Stimulated activated naive B cell treated with anti-CD40 and anti-IgM and Interleukin-4, amounts not matched to agents 10 μg/mL and 1 μg/mL and 100 μg/mL, for 72 hours (primary cell): ENCODE measurements around the gene CLEC16A.
A peak's percentile ranks its signal among the peaks of the same experiment; 100 is the strongest.

Experiments
- ATAC-seq, 2 donors: fragments of 150-1000 bp; cut with Tn5 transposase; replicated peaks; 2 replicates each; pipeline ENCODE4 v1.10.0; 2021; ENCODE audit warnings: moderate library complexity in 1 of 2
- DNase-seq: peaks from one replicate; pipeline ENCODE4 v3.0.0; 2021
- H3K27ac Mint-ChIP-seq: one replicate; pipeline ENCODE4 v1.8.0; 2022; ENCODE audit warnings: mild to moderate bottlenecking, mixed read lengths
- H3K27me3 Mint-ChIP-seq, 2 donors: one replicate each; pipeline ENCODE4 v1.8.0; 2022; ENCODE audit warnings: mixed read lengths in 2 of 2
- H3K36me3 Mint-ChIP-seq, 2 donors: one replicate each; pipeline ENCODE4 v1.8.0; 2022; ENCODE audit warnings: mixed read lengths in 2 of 2, mild to moderate bottlenecking in 1 of 2
- H3K4me1 Mint-ChIP-seq, 2 donors: one replicate each; pipeline ENCODE4 v1.8.0; 2022; ENCODE audit warnings: mixed read lengths in 2 of 2, mild to moderate bottlenecking in 1 of 2
- H3K4me3 Mint-ChIP-seq, 2 donors: one replicate each; pipeline ENCODE4 v1.8.0; 2022; ENCODE audit warnings: mild to moderate bottlenecking in 2 of 2, mixed read lengths in 2 of 2, moderate library complexity in 1 of 2
- H3K9me3 Mint-ChIP-seq, 2 donors: one replicate each; pipeline ENCODE4 v1.8.0; 2022; ENCODE audit warnings: mixed read lengths in 2 of 2, mild to moderate bottlenecking in 1 of 2

The CLEC16A gene

DNA sequence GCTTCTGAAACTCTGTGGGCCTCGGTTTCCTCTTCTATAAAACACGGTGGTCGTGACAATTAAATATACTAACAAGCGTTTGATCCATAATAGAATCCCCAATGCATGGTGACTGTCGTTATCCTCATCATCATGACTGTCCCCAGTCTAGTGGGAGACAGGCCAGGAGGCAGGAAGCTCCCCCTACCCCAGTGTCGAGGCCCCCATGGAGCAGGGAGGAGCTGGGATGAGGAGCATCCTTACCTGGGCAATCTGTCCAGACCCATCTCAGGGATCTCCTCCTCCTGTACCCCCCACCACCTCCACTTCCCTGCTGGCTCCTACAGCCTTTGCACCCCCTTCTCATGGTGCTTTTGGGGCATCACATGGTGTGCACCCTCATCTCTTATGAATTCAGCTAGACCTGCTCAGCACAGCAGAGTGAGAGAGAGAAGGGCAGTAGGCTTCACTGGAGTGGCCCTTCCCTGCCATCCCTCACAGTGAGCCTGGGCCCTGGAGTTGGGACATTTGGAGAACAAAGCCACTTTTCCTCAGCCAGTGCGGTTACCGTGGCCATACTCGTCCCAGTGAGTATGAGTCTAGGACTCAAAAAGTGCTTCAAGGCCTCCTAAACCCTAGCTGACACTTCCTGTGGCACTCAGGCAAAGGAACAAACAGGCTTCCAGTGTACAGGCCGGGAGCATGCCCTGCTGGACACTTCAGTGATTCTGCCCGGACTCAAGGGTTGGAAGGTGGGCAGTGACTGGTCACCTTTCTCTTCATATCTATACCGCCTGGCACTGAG is 148.6 kb downstream of the CLEC16A start:
- H3K4me1 Mint-ChIP-seq = peaks cover 42 to 82% of the 10 kb centered on the region in 2 donors
- H3K36me3 Mint-ChIP-seq = peaks cover 35 to 61% of the 10 kb centered on the region in 2 donors
- peak overlapping the region; percentile 32 to 59 for H3K4me3 Mint-ChIP-seq
- H3K9me3 Mint-ChIP-seq = no peaks in the 10 kb centered on the region
- H3K27me3 Mint-ChIP-seq = no peaks in the 10 kb centered on the region
- DNase-seq (no peak), ATAC-seq (no peak)
- H3K27ac Mint-ChIP-seq = peak overlapping the region; percentile 96

DNA sequence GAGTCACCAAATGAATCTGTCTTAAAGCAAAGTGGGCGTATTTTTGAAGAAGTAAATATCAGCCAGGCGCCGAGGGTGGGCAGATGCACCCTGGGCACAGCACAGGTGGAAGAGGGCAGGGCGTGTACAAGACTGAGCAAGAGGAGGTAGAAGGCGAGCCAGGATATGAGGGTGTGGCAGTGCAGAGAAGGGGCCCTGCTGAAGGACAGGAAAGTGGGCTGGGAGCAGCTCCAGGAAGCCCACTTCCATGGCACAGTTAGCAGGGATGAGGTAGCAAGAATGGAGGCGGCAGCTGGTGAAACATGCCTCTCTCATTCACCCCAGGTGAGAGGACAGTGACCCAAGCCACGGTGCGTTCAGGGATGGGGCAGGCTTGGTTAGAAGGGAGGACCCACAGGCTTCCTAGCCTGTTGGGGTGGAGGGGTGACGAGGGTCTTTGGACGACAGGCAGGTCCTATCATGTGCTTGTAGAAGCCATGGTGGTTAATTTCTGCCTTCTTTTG is 149.3 kb downstream of the CLEC16A start:
- peak overlapping the region; percentile 30 to 39 for H3K4me3 Mint-ChIP-seq
- DNase-seq = no peak
- peak overlapping the region; percentile 96 for H3K27ac Mint-ChIP-seq
- H3K4me1 Mint-ChIP-seq = peaks cover 44 to 80% of the 10 kb centered on the region in 2 donors
- ATAC-seq = peak; percentile 24 to 27
- H3K27me3 Mint-ChIP-seq = no peaks in the 10 kb centered on the region
- no peaks in the 10 kb centered on the region for H3K9me3 Mint-ChIP-seq
- H3K36me3 Mint-ChIP-seq = peaks cover 37 to 63% of the 10 kb centered on the region in 2 donors

DNA sequence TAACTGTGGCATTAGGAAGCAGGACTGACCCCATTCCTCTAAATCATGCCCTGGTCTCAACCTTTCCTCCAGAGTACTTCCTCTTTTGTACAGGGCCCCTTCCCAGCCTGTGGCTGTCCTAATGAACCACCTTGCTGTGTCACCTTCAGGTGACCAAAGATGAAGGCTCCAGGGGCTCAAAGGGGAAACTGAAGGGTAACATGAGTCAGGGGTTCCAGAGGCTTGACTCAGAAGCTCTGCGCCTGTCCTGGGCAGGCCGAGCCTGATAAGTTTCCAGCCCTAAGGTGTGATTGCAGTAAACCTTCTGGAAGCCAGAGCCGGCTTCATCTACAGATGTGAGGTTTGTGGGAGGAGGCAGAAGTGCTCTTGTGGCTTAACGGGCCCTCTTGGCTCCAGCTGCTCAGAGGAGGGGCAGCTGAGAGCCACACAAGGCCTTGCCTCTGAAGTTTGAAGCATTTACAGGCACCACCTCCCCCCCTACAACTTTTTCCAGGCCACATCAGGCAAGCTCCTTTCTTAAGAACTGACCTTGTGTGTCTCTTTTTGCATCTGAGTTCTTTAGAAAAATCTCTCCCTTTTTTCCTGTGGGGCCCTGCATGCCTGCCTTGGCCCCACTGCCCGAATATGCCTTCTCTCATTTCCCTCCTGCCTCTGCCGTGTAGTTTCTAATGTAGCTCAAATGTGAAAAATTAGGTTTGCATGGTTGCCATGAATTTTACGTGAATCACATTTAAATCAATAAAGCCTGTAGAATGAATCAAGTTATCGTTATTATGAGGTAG is 149.9 kb downstream of the CLEC16A start:
- Mint-ChIP-seq H3K9me3 (no peaks in the 10 kb centered on the region), H3K4me1 (peaks cover 44 to 79% of the 10 kb centered on the region in 2 donors), H3K4me3 (peak overlapping the region; percentile 27 to 30), H3K27me3 (no peaks in the 10 kb centered on the region), H3K27ac (peak overlapping the region; percentile 96), H3K36me3 (peaks cover 37 to 62% of the 10 kb centered on the region in 2 donors)
- peak; percentile 85 for DNase-seq
- peak; percentile 83 to 84 for ATAC-seq

DNA sequence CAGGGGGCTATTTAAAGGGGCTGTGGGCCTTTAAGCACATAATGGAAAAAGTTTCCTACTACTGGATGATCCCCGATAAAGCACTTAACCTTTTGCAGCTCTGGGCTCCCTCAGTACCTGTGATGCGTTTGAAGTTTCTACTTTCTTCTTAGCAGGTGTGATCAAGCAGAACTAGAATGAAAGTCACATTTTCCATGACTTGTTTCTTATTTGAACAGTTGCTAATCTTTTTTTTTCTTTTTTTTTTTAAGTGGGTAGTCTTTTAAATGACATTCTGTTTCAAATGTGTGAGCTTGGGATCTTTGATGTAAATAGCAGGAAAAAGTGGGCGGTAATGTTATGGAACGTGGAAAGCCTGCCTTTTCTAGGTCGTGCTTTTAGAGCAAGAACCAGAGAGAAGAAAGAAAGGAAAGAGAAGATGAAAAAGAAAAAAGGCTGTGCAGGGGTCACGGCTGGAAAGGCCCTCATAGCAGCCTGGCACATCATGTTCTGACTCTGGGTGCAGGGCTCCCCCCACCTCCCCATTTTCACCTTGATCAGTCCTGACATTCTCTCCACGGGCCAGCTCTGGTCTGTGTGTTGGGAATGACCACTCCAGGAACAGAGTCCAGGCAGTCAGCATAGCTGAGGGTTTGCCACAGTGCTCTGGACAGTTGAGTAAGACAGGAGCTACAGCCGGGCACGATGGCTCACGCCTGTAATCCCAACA is 150.6 kb downstream of the CLEC16A start:
- DNase-seq = peak; percentile 53

DNA sequence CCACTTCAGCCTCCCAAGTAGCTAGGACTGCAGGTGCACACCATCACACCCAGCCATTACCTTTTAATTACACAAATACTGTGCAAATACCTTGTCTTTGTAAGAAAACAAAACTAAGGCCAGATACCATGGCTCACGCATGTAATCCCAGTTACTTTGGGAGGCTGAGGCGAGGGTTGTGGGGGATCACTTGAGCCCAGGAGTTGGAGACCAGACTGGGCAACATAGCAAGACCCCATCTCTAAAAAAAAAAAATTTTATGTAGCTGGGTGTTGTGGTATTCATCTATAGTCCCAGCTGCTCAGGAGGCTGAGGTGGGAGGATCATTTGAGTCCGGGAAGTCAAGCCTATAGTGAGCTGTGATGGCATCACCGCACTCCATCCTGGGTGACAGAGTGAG is 151.6 kb downstream of the CLEC16A start:
- H3K27ac Mint-ChIP-seq = peak overlapping the region; percentile 96
- DNase-seq (no peak), ATAC-seq (no peak)
- H3K4me1 Mint-ChIP-seq = peaks cover 51 to 84% of the 10 kb centered on the region in 2 donors
- no peak overlapping the region for H3K4me3 Mint-ChIP-seq
- no peaks in the 10 kb centered on the region for H3K9me3 Mint-ChIP-seq
- H3K27me3 Mint-ChIP-seq = no peaks in the 10 kb centered on the region
- peaks cover 42 to 62% of the 10 kb centered on the region in 2 donors for H3K36me3 Mint-ChIP-seq

More for the DNA sequence above, 150.6 kb downstream of the CLEC16A start:
- Mint-ChIP-seq H3K4me3 (peak overlapping the region; percentile 27 to 30), H3K27ac (peak overlapping the region; percentile 96), H3K27me3 (no peaks in the 10 kb centered on the region), H3K36me3 (peaks cover 39 to 64% of the 10 kb centered on the region in 2 donors), H3K9me3 (no peaks in the 10 kb centered on the region), H3K4me1 (peaks cover 48 to 80% of the 10 kb centered on the region in 2 donors)
- ATAC-seq = peak; percentile 67 to 72

DNA sequence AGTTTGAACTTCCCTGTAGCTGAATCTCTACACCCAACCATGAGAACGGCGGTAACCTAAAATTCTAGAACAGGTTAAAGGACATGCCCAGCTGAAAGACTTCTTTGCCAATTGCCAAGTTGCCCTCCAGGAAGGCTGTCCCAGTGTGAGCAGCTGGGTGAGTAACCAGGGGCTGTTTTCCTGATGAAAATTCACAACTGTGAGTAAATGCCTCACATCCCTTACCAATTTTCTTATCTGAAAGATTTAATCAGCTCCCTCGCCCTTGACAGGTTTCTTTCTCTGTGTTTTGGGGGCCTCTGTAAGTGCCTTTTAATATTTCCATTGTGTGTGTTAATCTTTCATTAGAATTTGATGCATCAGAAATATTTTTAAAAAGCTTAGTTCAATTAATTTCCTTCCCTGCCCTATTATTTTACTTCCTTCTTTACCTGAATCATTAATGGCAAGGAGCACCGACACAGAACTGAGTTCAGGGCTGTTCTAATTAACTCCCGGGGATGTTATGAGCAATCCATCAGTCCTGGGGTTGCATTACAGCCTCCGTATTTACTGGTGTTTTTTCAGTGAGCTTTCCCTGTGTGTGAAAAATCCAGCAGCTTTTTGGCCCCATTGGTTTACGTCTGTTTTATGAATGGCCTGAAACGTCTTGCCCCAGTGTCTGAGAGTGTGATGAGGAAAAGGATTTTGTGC is 152.9 kb downstream of the CLEC16A start:
- DNase-seq = no peak
- H3K4me3 Mint-ChIP-seq = peak overlapping the region in 1 of 2 donors; percentile 15
- no peak for ATAC-seq
- peak overlapping the region; percentile 96 for H3K27ac Mint-ChIP-seq
- peaks cover 51 to 85% of the 10 kb centered on the region in 2 donors for H3K4me1 Mint-ChIP-seq
- peaks cover 47 to 62% of the 10 kb centered on the region in 2 donors for H3K36me3 Mint-ChIP-seq
- H3K27me3 Mint-ChIP-seq = no peaks in the 10 kb centered on the region
- no peaks in the 10 kb centered on the region for H3K9me3 Mint-ChIP-seq

DNA sequence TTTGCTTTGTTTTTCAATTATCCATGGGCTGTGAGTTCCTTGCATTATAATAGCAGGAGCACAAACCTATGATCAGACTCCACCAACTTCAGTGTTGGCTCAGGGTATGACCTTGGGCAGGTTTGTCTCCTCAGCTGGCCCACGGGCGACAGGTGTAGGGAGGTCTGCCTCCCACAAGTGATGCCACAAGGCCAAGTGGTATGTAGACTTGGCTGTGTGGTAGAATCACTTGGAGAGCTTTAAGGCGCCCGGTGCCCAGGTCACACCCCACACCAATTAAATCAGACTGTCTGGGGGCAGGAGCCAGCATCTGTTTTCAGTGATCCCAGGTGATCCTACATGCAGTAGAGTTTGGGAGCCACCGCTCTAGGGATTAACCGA is 153.4 kb downstream of the CLEC16A start:
- Mint-ChIP-seq H3K9me3 (no peaks in the 10 kb centered on the region), H3K27me3 (no peaks in the 10 kb centered on the region), H3K4me1 (peaks cover 51 to 85% of the 10 kb centered on the region in 2 donors), H3K36me3 (peaks cover 46 to 62% of the 10 kb centered on the region in 2 donors), H3K27ac (peak overlapping the region; percentile 96), H3K4me3 (no peak overlapping the region)
- no peak for ATAC-seq
- DNase-seq = no peak

DNA sequence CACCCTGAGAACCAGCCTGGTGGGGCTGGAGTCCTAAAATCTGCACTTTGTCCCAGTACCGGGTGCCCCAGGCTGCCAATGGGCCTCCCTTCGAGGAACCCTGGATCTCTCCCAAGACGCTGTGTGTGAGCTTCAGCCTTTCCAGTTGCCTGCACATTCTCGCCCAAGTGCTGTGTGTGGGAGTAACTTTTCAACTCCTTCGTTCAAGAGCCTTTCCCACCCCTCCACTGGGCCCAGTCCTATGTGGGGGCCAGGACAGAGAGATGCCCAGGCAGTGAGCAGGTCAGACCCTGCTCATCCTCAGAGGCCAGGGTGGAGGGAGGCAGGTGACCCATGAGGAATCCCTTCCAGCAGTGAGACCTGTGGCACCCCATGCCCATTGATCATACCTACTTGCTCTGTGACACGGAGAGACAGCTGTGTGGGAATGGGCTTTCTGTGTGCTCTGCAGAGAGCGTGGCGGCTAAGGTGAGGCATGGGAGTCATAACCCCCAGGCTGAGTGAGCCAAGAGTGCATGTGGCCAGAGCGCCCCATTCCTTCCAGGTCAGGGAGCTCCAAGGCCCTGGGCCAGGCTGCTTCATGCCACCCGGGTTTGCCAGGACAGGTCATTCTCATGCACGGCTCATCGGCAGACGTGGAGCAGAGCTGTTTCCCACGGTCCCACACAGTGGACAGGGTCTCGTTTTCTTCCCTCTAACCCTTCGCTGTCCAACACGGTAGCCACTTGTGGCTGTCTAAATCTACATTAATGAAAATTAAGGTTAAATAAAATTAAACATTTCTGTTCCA is 154.4 kb downstream of the CLEC16A start:
- Mint-ChIP-seq H3K27me3 (no peaks in the 10 kb centered on the region), H3K27ac (no peak overlapping the region), H3K4me3 (no peak overlapping the region), H3K36me3 (peaks cover 45 to 62% of the 10 kb centered on the region in 2 donors), H3K4me1 (peaks cover 47 to 85% of the 10 kb centered on the region in 2 donors), H3K9me3 (no peaks in the 10 kb centered on the region)
- no peak for DNase-seq
- no peak for ATAC-seq

DNA sequence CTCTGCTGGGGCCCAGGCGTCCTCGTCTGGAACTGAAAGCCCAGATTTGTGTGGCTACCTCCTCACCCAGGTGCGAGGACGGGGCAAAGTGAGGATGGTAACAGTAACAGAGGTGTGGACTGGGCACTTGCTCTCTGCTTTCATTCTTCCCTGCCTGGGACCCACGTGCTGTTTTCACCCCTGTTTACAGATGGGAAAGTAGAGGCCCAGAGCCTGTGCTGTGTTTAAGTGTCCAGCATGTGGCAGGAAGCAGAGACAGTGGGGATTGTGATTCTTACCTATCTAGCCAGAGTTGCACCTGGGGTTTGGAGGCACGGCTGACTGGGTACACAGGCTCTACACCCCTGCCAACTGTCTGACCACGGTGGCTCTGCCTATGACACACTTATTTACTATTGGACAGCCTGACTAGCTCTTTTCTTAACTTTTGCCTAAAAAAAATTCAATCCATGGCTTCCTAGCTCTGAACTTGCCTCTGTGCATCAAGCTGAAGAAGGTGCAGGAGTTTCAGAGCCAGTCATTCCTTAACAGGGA is 155.4 kb downstream of the CLEC16A start:
- Mint-ChIP-seq H3K36me3 (peaks cover 51 to 69% of the 10 kb centered on the region in 2 donors), H3K4me1 (peaks cover 45 to 85% of the 10 kb centered on the region in 2 donors), H3K4me3 (peak overlapping the region; percentile 48 to 60), H3K27me3 (no peaks in the 10 kb centered on the region), H3K27ac (peak overlapping the region; percentile 92), H3K9me3 (no peaks in the 10 kb centered on the region)
- ATAC-seq (peak in 1 of 2 donors; percentile 38), DNase-seq (no peak)

DNA sequence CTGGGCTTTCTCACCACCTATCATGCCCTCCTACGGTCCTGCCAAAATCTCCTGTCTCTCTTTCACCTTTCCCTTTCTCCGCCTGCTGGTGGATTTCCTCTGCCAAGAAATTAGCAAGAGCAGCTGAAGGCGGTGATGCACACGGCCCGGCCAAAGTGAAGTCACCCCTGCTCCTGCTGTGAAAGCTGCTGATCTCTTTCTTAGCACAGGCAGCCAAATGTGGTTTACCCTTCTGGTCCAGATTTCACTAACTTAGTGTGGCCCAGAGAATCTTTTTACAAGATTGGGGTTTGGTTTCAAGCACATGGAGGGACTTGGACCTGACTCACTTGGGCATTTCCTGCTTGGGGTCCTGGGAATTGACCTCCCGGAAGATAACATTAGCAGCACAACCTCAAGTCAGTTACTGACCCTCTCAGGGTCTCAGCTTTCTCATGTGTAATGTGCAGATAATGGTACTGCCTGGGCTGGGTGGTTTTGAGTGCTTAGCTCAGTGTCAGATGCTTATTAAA is 155.9 kb downstream of the CLEC16A start:
- peak; percentile 30 to 38 for ATAC-seq
- Mint-ChIP-seq H3K9me3 (no peaks in the 10 kb centered on the region), H3K27ac (peak overlapping the region; percentile 92), H3K4me3 (peak overlapping the region; percentile 48 to 60), H3K36me3 (peaks cover 49 to 68% of the 10 kb centered on the region in 2 donors), H3K4me1 (peaks cover 48 to 85% of the 10 kb centered on the region in 2 donors), H3K27me3 (no peaks in the 10 kb centered on the region)
- no peak for DNase-seq

DNA sequence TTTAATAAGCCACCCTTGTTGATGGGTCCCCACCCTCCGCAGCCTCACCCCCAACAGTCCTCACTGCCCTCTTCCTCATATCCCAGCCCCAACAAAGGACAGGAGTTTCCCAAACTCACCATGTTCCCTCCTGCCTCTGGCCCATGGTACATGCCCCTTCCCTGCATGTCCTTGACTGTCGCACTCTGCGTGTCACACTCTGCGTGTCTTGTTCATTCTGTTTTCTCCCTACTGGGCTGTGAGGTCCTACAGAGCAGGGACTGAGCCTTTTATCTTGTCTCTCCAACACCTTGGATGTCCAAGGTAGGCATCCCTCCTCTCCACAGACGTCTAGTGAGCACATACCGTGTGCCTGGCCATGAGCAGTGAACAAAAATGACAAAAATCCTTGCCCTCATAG is 156.9 kb downstream of the CLEC16A start:
- Mint-ChIP-seq H3K27ac (peak overlapping the region; percentile 76), H3K36me3 (peaks cover 48 to 69% of the 10 kb centered on the region in 2 donors), H3K4me1 (peaks cover 56 to 91% of the 10 kb centered on the region in 2 donors), H3K4me3 (no peak overlapping the region), H3K9me3 (no peaks in the 10 kb centered on the region), H3K27me3 (no peaks in the 10 kb centered on the region)
- DNase-seq = no peak
- ATAC-seq = no peak

DNA sequence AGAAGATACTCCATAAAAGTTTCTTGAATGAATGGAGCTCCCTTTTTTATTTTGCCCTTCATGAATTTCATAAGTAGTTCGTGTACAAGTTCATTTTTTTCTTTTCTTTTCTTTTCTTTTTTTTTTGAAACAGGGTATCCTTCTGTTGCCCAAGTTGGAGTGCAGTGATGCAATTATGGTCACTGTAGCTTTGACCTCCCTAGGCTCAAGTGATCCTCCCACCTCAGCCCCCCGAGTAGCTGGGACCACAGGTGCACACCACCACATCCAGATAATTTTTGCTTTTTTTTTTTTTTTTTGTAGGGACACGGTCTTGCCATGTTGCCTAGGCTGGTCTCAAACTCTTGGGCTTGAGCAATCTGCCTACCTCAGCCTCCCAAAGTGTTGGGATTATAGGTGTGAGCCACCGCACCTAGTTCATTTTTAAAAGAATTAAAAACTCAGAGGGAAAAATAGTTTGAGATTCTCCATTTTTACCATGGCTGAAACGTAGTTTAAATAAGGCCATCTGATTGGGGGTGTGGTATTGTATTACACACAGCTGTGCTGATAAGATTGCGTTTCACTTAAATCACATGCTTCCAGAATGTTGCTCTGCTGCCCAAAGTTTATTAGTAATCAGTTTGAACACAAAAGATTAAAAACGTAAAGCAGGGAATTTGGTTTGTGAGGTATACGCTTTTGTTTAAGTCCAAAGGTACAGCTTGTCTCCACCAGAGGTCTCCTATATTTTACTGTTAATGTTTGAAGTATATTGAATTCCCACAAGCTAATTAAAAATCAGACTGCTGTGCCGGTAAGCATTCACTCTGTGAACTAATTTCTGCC is 157.5 kb downstream of the CLEC16A start:
- no peaks in the 10 kb centered on the region for H3K9me3 Mint-ChIP-seq
- ATAC-seq = no peak
- H3K4me3 Mint-ChIP-seq = no peak overlapping the region
- DNase-seq = no peak
- peak overlapping the region; percentile 76 for H3K27ac Mint-ChIP-seq
- no peaks in the 10 kb centered on the region for H3K27me3 Mint-ChIP-seq
- peaks cover 54 to 92% of the 10 kb centered on the region in 2 donors for H3K4me1 Mint-ChIP-seq
- H3K36me3 Mint-ChIP-seq = peaks cover 46 to 68% of the 10 kb centered on the region in 2 donors
